OCI-LY7 (cell line): ENCODE data around the gene OR6B1.

ENCODE experiments used
- EZH2phosphoT487 ChIP-seq: fragments of 200-600 bp; sonication (generic); IDR thresholded peaks from 2 replicates; pipeline ENCODE4 v1.6.1; 2018; ENCODE audit warnings: low read depth, borderline replicate concordance, mild to moderate bottlenecking, mixed run types, antibody characterized with exemption, low read length, moderate library complexity, mixed read lengths
- TF ChIP-seq, protein P1 (sequence below): fragments of 200-600 bp; sonication (generic); conservative IDR thresholded peaks from 2 replicates; pipeline ENCODE4 v1.5.1; 2014; ENCODE audit warnings: mild to moderate bottlenecking, antibody characterized with exemption, low read length, moderate library complexity, mixed read lengths

DNA sequence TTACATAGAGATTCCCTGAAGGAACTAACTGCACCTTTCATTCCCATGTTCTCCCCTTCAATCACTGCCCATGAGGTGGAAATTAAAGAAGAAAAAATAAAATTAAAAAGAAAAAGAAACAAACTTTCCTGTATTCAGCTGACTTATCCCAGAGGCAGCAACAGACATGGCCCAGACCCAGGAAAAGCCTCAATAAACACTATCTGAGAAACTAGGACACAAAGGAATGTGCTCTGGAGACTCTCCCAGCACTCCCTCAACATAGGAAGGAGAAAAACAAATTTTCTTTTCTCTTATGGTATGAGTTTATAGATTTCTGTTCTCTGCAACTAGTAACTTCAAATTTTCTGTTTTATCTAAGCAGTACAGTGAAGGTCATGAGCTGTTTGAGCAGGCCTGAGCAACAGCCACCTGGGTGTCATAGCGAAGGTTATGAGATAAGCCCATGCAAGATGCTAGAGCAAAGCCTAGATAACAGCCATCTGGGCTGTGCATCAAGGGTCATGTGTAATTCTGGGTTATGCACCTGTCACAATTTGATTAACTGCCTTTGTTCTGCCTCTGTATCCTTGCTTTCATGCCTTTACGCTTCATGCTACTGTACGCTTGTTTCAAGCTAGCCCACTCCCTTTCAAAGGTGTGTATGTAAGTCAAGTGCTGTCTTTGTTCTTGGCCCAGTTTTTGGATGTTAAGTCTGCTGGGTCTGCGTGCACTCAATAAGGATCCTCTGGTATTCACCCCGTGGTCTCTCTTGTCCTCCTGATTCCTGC lies 11.0 kb upstream of the OR6B1 start:
- TF ChIP-seq, protein P1, sequence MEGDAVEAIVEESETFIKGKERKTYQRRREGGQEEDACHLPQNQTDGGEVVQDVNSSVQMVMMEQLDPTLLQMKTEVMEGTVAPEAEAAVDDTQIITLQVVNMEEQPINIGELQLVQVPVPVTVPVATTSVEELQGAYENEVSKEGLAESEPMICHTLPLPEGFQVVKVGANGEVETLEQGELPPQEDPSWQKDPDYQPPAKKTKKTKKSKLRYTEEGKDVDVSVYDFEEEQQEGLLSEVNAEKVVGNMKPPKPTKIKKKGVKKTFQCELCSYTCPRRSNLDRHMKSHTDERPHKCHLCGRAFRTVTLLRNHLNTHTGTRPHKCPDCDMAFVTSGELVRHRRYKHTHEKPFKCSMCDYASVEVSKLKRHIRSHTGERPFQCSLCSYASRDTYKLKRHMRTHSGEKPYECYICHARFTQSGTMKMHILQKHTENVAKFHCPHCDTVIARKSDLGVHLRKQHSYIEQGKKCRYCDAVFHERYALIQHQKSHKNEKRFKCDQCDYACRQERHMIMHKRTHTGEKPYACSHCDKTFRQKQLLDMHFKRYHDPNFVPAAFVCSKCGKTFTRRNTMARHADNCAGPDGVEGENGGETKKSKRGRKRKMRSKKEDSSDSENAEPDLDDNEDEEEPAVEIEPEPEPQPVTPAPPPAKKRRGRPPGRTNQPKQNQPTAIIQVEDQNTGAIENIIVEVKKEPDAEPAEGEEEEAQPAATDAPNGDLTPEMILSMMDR = no peak
- no peak for TF ChIP-seq EZH2phosphoT487
